KBM-7 (cell line): ENCODE measurements around the gene MAML3.
A peak's percentile ranks its signal among the peaks of the same experiment; 100 is the strongest.

Source experiments
- DNase-seq: peaks from one replicate; pipeline ENCODE4 v3.0.0-alpha.2; 2015
- in situ Hi-C: fragments of 300-500 bp; cut with MboI; formaldehyde crosslinking; loops from 2 replicates; pipeline ENCODE4 v1.14.3; 2020; ENCODE audit warnings: low sequenced_read_pairs, low pct_unique_long_range_greater_than_20kb, mixed read lengths

The MAML3 gene

DNA sequence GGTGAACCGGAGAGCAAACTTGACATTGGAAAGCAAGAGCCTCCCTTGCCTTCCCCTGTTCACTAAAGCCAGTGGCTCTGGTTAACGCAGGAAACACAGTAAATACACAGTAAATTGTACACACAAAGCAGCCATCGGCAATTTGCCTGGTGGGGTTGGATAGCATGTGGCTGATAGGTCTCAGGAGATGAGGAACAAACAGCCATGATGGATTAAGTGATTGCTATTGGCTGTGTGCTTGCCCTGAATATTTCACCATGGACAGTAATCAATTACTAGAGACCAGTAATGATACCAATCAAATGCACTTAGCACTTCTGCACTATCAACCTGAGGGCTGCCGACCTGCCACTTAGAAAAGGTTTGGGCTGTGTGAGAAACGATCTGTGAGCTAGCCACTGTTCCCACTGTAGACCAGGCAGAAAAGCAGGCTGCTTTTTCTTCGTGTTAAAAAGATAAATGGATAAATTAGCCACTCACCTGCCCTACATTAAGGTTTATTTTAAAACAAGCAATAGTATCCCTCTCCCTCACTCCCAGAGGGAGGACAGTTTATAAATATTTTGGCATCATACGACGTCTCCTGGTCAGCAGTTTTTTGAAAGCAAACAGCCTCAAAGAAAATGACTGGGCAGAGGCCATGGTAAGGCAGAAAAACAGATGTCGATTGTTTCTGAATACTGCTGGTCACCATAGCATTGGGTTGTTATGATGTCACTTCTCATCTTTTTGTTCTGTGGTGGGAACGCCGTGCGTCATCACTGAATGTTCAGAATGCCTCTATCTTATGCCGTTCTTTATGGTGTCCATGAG, 167.1 kb downstream of the MAML3 start:
- in situ Hi-C loops = no loop called here
- no peak for DNase-seq

DNA sequence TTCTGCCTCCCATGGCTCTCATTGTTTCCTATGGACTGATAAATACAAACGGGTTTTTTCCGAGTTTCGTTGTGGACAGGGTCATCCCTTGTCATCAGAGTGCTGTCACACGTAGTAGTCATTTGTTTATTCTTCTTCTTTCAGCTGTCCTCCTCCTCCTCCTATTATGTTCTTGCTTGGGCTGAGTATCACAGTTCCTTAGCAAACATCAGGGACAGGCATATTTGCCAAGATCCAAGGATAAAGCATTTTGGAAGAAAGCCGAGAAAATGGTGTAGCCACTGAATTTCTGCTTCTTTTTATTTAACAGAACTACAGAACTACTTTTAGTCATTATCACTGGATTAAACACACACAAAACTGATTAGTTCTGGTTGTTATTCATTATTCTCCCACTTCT, 167.9 kb downstream of the MAML3 start:
- in situ Hi-C loops = no loop called here
- no peak for DNase-seq

DNA sequence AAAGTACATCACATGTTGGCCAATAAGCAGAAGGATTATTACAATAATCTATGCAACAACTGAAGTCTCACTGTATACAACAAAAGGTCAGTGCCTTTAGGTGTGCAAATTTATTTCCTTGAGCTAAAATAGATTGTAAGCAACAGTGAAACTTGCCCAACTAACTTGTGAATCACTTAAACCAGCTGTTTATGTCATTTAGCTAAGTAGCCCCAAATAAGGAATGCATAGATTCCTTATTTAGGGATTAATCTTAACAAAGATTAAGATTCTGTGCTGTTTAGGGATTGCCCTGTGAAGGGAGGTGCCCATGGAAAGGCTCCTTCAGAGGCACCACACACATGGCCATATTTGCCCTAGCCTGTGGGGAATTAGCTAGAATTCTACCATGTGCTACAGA, 168.6 kb downstream of the MAML3 start:
- DNase-seq = no peak
- in situ Hi-C loops = no loop called here

DNA sequence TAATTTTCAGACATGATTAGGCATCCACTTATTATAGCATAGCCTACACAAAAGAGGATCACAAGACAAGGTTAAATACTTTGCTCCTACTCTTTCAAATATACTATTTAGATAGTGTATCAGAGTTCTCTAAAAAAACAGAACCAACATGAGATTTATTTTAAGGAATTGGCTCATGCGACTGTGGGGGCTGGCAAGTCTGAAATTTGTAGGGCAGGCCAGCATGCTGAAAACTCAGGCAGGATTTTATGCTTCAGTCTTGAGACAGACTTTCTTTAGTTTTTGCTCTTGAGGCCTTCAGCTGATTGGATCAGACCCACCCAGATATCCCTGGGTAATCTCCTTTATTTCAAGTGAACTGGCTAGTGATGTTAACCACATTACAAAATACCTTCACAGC, 169.5 kb downstream of the MAML3 start:
- no peak for DNase-seq
- in situ Hi-C loops = no loop called here

DNA sequence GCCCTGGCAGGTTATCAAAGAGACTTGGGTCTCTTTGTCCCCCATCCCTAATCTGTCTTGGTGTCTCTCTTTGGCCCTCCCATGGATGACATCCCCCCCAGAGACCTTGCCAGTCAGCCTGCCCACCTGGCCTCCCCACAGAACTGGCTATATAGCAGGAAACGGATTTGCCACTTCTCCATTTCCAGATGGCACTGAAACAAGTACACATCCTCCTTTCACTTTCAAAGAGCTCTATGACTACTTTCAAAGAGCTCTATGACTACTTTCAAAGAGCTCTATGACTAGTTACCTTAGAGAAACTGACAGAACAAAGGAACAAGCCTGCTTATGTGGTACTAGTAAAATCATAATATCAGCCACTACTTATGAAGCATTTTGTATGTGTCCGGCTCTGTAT, 175.3 kb downstream of the MAML3 start:
- in situ Hi-C loops = no loop called here
- DNase-seq = peak; percentile 67

DNA sequence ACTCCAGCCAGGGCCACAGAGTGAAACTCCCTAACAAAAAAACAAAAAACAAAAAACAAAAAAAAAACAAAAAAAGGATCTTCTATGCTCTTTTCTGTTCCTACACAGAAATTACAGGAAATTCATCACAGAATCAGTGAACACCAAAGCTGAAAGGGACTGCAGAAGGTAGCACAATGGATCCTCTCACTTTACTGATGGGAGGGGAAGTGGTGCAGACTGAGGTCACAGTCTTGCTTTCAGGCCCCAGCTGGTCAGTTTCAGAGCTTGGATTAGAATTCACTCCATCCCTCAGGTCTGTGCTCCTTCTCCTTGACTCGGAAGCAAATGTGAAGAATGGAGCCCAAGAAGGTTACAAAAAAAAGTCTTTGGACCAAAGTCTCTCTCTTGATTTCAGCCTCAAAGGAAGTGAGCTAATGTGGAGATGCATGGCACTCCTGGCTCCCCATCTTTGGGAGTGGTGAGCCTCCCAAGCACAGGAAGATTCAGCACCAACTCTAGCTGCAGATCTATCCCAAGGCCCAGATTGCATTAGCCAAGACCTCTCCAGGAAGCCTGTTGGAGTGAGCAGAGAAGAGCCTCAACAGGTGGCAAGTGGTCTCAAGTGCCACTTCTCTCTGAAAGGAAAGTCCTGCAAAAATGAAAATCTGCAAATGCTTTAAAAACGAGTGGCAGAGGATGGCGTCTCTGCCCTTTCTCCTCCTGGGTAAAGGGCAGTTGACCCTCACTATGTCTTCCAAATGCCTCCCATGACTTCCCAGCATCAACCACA, 176.0 kb downstream of the MAML3 start:
- DNase-seq = no peak

DNA sequence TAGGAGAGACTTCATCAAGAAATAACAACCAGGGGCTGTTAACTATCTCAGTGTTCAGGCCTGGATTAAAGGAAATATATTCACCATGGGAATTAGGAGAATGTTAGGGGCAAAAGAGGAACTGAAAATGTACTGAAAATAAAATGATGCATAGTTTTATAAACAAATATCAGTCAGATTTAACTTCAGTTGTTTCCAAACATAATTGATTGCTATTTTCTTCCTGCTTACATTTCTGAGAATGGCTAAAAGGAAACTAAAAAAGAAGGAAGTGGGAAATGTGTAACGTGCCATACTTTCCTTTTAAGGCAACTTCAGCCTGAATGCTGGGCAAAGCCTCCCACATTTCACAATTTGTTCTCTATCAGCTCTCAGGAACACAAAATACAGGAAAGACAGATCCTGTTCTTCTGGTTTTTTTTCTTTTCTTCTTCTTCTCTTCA, 178.1 kb downstream of the MAML3 start:
- in situ Hi-C loops = no loop called here
- peak; percentile 74 for DNase-seq

More for the DNA sequence above, 176.0 kb downstream of the MAML3 start:
- in situ Hi-C loops = no loop called here

DNA sequence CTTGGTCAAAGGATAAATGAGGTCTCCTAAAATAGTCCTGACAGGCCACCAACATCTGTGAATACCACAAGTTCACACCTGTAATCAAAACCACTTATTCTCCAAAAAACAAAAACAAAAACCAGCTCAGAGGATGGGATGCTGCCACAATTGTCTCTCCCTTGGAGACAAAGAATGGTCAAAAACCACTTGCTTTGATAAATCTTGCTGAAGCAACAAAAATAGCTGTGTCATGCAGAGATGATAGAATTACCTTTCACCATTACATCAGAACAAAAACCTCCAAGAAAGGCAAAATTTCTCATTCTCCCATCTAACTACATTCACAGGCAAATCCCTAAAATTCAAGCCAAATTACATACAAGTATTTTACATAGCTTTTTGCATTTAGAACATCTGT, 180.4 kb downstream of the MAML3 start:
- in situ Hi-C loops = no loop called here
- no peak for DNase-seq

DNA sequence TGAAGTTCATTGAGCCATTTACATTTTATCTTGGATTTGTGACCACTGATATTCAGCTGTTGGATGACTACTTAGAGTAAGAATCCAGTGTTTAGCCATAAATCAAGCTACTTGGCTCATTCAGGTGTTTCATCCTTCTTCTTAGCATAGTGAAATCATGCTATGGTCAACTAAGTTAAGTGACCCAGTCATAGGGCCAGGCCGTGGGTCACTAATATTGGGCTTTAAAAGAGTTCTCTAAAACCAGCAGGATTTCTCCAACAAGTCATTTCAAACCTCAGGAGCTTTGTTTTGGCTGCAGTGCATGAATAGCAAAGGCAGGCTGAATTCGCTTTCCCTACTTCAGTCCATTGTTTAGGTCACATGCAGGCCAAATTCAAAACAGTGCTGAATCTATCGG, 181.0 kb downstream of the MAML3 start:
- in situ Hi-C loops = no loop called here
- no peak for DNase-seq

DNA sequence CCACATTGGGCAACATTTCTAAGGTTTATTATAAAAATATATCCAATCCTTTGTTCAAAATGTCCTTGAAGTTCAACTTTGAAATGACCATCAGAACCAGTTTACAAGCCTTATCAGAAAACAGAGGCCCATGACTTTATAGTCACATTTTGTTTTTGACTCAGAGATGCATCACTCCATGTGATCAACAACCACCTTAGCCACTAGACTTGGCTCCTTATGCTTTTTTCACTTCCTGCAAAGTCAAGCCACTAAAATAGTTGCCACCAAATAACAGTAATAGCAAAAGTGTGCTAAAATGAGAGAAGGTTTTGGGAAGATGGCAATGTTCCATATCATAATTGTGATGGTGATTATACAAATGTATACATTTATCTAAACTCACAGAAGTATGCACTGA, 181.7 kb downstream of the MAML3 start:
- DNase-seq = no peak
- in situ Hi-C loops = no loop called here

DNA sequence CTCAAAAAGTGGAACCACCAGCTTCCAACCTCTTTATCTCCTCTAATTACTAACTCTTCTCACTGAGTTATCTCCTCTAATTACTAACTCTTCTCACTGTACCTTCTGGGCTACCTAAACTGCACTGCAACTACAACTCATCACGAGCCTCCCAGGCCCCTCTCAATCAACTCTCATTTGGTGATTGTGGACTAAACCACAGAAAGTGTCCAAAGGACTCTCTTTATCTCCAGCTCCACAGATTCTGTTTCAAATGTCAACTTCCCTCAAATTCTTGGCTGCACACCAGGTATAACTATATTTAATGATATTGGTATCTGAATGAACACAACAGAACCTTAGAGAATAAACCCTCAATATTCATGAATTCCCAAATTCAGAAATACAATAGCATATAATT, 182.9 kb downstream of the MAML3 start:
- in situ Hi-C loops = no loop called here
- no peak for DNase-seq

DNA sequence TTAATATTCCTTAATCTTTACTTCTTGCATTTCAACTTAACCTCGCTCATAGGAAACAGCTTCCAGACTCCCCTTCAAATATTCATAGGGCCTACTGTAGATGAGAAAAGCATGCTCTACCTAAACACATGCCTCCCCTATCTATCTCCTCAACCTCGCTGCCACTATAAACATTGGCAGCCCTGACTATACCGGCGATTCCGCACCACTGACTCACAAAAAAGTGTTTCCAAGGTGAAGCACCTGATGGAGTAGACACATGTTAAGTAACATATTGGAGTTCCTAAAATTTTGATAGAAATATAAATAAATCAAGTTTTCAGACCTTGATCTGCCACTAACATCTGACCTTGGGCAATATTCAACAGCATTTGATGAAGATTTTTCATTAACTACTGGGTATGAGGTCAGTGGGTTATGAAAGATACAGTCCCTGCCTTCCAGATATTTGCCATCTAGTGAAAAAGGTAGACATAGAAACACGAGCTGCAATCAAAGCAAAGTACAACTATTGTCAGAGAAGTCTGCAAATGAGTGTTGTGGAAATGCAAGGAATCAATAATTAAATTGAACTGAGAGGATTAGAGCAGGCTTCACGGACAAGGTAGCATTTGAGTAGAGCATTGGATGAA, 184.2 kb downstream of the MAML3 start:
- DNase-seq = no peak
- in situ Hi-C loops = no loop called here

DNA sequence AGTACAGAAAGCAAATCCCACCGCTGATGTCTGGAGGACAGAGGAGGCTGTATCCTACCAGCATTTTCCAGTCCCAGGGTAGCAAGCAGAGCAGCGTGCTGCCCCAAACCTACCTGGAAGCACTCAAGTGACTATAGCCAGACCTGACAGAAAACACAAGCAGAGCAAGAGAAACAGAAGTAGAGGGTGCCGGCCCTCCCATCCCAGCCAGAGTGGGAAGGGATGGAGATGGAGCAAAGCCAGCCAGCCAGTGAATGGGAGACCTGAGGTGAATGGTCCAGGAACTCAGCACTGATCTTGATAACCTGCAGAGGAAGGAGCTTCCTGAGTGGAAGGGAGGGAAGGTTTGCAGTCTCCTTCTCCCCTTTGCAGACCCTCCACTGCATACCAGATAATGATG, 185.2 kb downstream of the MAML3 start:
- no peak for DNase-seq
- in situ Hi-C loops = no loop called here

DNA sequence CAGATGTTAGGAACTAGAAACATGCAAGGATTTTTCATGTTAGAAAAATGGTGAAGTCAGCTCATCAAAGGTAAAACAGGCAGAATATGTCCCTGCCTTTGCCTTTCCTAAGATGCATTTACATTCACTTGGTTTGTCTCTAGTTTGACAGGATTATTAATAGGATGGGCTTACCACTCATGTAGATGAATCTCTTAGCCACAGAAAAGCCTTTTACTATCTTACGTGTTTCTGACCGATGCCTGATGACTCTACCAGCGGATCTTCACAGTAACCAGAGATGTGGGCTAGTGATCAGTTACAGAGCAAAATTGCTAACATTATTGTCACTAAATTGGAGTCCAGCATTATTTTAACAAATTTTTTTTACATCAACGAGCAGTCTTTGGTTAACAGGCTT, 187.6 kb downstream of the MAML3 start:
- DNase-seq = no peak
- in situ Hi-C loops = no loop called here

DNA sequence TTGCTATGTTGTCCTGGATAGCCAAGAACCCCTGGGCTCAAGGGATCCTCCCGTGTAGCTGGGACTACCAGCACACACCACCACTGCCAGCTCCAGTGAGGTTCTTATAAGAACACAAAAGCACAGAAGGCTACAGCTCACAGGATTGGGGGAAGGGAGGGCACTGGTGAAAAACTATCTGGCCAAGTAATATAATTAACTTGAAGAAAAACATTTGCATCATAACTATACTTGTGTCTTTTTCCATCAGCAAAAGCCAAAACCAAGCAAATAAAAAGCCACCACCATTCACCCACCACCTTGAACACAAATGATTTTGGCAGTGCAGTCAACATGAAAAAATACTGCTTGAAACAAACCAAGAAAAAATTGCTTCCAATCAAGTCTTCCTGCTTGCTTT, 188.2 kb downstream of the MAML3 start:
- in situ Hi-C loops = no loop called here
- no peak for DNase-seq

DNA sequence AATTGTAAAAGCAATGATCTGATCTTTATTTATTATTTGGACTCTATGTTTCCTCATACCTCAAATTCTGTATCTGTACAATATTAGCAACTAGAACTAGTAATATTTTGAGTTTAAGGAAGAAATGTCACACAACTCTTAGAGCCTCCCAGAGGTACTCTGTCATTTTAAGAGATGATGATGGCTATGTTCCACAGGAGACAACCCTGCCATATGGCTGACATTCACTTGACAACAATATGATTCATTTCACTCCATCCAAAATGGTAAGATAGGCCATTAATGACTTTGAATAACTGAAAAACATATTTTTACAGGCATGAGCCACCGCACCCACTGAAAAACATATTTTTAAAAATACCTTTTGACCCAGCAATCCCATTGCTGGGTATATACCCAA, 190.3 kb downstream of the MAML3 start:
- no peak for DNase-seq
- in situ Hi-C loops = no loop called here

DNA sequence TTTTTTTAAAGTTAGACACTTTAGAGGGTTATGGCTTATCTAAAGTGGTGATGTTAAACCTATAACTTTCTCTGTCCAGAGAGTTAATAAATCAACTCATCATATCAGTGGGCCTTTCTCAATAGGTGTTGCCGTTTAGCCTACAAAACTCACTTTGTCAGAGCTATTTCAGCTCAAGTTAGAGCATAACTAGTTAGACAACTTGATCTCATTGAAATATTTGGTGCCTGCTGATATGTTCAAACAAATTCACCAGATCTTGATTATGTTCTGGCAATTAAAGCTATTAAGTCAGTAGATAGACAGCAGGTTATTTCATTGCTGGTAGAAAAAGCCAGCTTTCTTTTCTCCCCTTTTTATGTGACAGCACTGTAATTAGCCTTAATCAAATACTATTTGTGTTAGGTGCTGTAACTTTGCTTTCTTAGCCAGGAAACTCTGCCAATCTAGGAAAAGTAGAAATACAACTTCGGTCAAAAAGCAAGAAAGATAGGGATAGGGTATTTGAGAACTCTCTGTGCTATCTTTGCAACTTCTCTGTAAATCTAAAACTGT, 191.8 kb downstream of the MAML3 start:
- DNase-seq = no peak
- in situ Hi-C loops = no loop called here

DNA sequence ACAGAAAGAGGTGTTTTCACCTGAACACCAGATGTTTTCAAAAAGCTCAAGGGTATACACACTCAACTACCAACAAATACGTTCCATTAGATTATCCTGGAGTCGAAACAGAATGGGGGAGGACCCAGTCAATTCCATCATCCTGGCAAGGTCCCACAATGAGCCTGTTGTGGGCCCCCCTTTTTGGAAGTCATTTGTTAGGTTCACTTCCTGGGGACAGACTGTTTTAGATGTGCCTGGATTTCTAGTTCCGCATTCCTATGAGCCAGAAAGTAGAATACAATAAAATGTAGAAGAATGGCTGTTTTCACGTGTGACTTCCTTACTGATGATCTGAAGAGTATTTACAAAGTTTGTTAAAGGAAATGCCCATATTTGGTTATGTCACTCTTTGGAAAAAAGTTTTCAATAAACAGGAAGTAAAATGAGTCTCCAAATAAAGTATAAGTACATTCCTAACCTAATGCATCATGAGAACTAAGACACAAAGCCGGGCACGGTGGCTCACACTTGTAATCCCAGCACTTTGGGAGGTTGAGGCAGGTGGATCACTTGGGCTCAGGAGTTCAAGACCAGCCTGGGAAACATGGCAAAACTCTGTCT, 192.5 kb downstream of the MAML3 start:
- DNase-seq = no peak
- in situ Hi-C loops = no loop called here

DNA sequence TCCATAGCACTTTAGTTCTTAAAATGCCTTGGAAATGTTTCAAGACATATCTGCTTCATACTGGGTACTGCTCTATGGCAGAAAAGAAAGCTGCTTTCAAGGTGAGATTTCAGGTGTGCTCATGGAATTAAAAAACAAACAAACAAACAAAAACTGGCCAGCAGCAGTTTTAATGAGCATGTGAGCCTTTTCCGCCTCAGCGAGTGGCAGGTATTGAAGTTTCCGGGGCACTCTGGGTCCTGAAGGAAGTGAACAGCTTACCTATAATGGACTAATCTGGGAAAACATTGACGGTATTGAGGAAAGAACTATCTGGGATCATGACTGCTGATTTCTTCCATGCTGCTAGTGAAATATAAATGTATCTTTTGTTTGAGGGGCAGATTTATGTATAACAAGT, 194.6 kb downstream of the MAML3 start:
- DNase-seq = no peak
- in situ Hi-C loops = no loop called here

DNA sequence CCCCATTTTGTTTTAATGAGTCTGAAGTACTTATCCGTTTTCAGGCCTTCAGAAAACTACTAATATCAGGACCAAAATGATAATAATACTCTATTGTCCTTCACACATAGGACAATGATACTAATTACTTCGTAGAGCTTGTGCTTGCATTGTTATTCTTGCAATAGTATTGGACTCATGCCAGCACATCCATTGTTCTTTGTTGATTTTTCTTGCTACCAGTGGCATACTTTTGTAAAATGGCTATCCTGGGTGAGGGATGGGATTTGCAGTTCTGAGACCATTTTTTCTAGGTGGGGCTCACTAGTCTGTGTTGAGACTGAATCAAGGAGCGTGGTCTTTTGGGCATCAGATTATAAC, 195.3 kb downstream of the MAML3 start:
- in situ Hi-C loops = no loop called here
- no peak for DNase-seq
